Activated naive CD4-positive, alpha-beta T cell treated with anti-CD3 and anti-CD28 coated beads, Interleukin-2, amount 50 U/mL, for 72 hours (primary cell): ENCODE results near the gene ICAM2. TPM values are rescaled to one million over a fixed set of nuclear protein-coding genes. Genes with fewer than 3 reads are reported as not detected.
A peak's percentile ranks its signal among the peaks of the same experiment; 100 is the strongest.

Source experiments
- ATAC-seq, 2 donors: fragments of 150-1000 bp; cut with Tn5 transposase; 2 replicates each; pipeline ENCODE4 v1.10.0; 2021; ENCODE audit warnings: mild to moderate bottlenecking in 2 of 2, moderate library complexity in 2 of 2
- DNase-seq, 2 donors: peaks; one replicate each; pipeline ENCODE4 v3.0.0; 2021 to 2022; ENCODE audit warnings: low spot score in 2 of 2
- H3K27ac Mint-ChIP-seq, 2 donors: one replicate each; pipeline ENCODE4 v1.8.0; 2022; ENCODE audit warnings: mild to moderate bottlenecking in 2 of 2, mixed read lengths in 2 of 2
- H3K36me3 Mint-ChIP-seq, 2 donors: one replicate each; pipeline ENCODE4 v1.8.0; 2022; ENCODE audit warnings: mixed read lengths in 2 of 2
- H3K9me3 Mint-ChIP-seq, 2 donors: one replicate each; pipeline ENCODE4 v1.8.0; 2022; ENCODE audit warnings: mixed read lengths in 2 of 2
- total RNA-seq, 2 donors: library from RNA; stranded (reverse); gene quantifications; one replicate each; pipeline ENCODE4 v1.2.3, GENCODE V29; 2022

Gene ICAM2
- total RNA-seq, 2 donors from 2014 or later: 21.9 to 45.2 TPM

DNA sequence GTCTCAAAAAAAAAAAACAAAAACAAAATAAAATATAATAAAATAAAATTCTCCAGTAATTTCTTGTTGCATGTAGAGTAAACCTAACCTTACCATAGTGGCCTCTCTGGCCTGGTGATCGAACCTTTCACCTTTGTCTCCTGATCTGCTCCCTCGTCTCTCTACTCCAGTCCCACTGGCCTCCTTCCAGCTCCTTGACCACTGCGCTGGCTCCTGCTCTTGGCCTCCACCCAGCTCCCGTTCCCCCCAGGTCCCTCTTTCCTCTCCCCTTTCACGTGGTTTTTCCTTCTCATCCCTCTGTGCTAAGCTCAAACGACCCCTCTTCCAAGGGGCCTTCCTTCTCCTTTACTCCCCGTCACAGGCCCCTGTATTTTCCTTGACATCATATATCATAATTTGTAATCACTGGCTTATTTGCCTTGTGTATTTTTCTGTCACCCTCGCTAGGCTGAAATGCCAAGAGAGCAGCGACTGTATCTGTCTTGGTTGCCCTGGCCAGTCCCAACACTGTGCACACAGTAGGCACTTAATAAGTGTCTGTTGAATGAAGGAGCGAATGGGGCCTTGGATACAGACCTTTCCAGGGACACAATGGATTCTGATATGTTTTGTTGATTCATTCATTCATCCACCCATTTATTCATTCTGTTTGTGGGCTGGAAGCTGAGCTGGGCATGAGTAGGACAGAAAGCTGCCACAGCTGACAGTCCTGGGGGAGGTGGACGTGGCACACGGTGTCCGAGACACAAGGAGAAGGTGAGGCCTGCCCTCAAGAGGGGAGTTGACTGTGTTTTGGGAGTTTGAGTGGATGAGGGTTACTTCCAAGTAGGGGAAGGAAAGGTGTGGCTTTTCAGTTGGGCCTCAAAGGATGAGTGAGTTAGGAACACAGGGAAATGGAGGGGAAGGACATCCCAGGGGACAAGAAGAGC lies 41.9 kb downstream of the ICAM2 start:
- peaks cover 6 to 15% of the 10 kb centered on the region in 2 donors for H3K36me3 Mint-ChIP-seq
- H3K9me3 Mint-ChIP-seq: peaks cover 9 to 12% of the 10 kb centered on the region in 2 donors
- ATAC-seq (no peak), DNase-seq (no peak)
- H3K27ac Mint-ChIP-seq: no peak overlapping the region

DNA sequence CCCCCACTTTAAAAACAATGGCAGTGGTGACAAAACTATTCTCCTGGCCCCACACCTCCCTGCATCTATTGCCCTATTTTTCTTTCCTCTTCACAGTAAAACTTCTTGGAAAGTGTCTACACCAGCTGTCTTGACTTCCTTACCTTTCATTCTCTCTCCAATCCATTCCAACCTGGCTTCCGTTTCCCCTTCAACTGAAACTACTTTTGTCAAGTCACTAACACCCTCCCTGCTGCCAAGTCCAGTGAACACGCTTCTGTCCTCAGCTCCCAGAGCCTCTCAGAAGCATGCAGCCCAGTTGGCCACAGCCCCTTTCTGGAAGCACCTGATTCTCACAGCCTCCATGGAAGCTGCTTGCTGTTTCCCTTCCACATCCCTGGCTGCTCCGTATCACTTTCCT lies 43.7 kb downstream of the ICAM2 start:
- peaks cover 0 to under 1% of the 10 kb centered on the region in 2 donors for H3K36me3 Mint-ChIP-seq
- DNase-seq: no peak
- no peak for ATAC-seq
- H3K9me3 Mint-ChIP-seq: no peaks in the 10 kb centered on the region
- no peak overlapping the region for H3K27ac Mint-ChIP-seq

DNA sequence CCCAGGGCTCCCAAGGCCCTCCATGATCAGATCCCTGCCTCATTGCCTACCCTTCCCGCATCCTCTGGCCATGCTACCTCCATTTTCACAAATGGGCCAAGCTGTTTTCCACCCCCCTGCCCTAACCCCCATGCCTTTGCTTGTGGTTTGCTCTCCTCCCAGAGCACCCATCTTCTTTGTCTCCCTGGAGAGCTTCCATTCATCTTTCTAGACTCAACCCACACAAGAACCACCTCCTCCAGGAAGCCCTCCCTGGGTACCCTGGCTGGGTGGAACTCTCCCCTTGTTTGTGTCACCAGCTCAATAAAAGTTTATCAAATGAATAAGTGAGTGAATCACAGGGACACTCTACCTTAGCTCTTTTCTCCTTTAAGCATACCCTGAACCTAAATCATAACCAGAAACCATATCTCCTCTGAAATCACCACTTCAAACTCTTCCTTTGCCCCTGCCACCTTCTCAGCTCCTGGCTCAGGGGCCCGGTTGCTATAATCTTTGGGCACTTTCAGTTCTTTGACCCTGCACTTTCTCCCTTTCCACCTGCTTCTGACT lies 44.8 kb downstream of the ICAM2 start:
- Mint-ChIP-seq H3K9me3 (no peaks in the 10 kb centered on the region), H3K27ac (peak overlapping the region in 1 of 2 donors; percentile 16), H3K36me3 (no peaks in the 10 kb centered on the region)
- ATAC-seq: peak; percentile 58 to 63
- DNase-seq: no peak

DNA sequence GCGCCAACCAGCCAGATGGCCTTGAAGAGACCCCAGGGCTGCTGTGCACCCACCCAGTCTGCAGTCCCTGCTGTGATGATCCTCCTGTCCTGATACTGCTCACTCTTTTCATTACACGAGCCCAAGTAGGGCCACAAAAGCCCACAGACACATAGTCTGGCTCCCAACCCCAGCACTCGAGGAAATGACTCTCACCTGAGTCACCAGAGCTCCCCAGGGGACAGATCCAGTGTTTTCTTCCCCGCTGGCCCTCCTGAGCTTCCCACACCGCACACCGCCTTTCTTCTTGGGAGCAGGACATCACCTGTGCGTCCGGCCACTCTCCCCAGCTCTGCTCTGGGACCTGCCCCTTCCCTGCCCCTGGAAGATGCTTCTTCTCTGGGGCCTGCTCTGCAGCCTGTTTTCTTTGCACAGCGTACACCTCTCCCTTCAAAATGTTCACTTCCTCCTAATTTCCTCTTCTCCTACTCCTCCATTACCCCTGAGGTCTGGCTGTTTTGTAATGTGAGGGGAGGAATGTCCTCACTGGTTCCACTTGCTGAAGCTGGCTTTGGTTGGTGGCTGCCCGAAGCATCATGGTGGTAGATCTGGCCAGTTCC lies 45.7 kb downstream of the ICAM2 start:
- no peaks in the 10 kb centered on the region for H3K9me3 Mint-ChIP-seq
- DNase-seq: no peak
- peak; percentile 66 to 71 for ATAC-seq
- H3K36me3 Mint-ChIP-seq: no peaks in the 10 kb centered on the region
- peak overlapping the region in 1 of 2 donors; percentile 16 for H3K27ac Mint-ChIP-seq

DNA sequence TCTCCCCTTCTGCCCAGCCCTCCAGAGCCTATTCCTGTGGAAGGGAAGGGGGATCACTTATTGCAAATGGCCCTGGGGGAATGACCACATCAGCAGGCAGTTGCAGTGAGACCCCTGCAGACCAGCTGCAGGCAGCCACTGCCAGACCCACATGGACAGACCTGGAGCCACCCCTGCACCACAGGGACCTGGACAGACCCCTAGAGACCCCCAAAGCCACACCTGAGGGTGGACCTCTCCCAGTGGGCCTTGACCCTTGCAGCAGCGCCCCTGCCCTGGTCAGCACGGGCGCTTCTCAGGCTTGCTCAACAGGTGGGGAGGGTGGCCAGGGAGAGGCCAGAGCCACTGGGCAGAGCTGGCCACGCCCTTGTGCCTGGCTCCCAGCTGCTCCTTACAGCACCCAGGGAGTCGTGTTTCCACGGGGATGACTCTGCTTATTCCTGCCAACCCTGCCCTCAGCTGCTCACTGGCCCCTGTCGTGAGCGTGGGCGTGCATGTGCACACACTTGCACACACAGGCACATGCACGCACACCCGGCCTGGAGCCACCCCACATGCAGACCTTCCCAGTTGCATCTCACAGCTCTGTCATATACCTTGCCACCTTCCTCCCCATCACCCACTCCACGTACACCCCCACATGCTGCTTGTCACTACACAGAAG lies 46.4 kb downstream of the ICAM2 start:
- no peaks in the 10 kb centered on the region for H3K9me3 Mint-ChIP-seq
- H3K36me3 Mint-ChIP-seq: no peaks in the 10 kb centered on the region
- DNase-seq: no peak
- H3K27ac Mint-ChIP-seq: no peak overlapping the region
- no peak for ATAC-seq

DNA sequence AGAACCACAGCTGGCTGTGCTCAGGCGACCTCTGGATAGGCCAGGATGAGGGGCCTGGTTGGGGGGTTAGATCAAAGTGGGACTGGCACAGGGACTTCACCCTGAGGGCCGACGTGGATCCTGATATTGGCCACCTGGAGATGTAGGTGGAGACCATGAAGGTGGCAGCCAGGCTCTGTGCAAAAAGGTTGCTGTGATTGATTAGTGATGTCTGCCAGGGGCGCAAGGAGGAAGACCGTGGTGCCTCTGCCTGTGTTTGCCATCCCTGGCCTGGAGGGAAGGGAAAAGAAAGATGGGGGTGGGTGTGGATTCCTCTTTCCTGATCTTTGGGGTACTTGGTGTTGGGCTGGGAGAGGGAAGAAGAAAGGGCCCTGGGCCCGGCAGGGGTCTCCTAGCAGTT lies 47.2 kb downstream of the ICAM2 start:
- Mint-ChIP-seq H3K27ac (no peak overlapping the region), H3K9me3 (no peaks in the 10 kb centered on the region), H3K36me3 (no peaks in the 10 kb centered on the region)
- DNase-seq (no peak), ATAC-seq (no peak)

DNA sequence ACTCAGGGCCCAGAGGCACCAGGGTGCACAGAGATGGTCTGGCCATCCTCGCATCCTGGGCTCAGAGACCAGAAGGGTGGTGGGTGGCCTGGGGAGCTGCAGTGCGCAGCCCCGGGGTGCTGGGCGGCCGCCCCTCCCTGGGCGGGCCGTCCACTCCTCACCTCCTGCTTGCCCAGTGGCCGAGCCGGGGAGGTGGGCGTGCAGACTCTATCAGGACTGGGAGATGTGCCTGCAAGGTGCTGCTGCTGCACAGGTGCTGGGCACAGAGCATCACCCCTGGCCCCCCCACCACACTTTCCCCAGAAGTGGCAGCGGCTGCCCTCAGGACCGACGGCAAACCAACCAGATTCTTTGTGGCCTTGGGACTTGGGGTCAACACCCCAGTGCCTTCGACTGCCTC lies 47.6 kb downstream of the ICAM2 start, which contains the start of gene SCN4A:
TSS of gene SCN4A (minus strand) at position 123 of the 400 bp plus-strand sequence. CDS start at position 46, 77 bp downstream.
- DNase-seq (no peak), ATAC-seq (no peak)
- H3K36me3 Mint-ChIP-seq: no peaks in the 10 kb centered on the region
- no peaks in the 10 kb centered on the region for H3K9me3 Mint-ChIP-seq
- no peak within 1 kb of the TSS for H3K27ac Mint-ChIP-seq

DNA sequence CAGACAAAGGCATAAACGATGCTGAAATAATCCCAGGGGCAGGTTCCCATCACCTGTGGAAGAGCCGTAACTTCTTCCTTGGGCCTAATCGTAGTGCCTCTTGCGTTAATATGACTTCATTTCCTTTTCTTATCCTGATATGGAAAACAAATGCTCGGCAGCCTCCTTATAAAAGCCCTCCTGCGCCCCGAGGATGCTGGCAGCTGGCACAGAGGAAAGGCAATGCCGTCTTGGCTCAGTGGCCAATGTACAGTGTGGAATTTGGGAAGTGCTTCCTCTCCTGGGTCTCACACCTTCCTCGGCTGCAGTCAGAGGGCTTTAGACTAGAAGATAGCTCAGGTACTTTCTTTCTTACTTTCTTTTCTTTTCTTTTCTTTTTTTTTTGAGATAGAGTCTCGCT lies 51.2 kb downstream of the ICAM2 start:
- DNase-seq: no peak
- ATAC-seq: no peak
- peak overlapping the region in 1 of 2 donors; percentile 31 for H3K27ac Mint-ChIP-seq
- no peaks in the 10 kb centered on the region for H3K36me3 Mint-ChIP-seq
- no peaks in the 10 kb centered on the region for H3K9me3 Mint-ChIP-seq

DNA sequence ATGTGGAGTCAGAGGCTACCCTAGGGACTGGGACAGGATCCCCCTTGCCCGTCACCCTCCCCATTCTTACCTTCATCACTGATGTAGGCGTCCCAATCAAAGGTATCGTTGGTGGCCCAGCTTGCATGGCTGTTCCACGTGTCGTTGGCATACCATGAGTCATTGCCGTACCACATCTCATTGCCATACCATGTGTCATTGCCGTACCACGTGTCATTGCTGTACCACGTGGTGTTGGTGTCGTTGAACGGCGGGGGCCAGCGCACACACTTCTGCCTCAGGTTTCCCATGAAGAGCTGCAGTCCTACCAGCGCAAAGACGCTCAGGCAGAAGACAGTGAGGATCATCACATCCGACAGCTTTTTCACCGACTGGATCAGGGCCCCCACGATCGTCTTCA lies 52.5 kb downstream of the ICAM2 start:
- Mint-ChIP-seq H3K36me3 (no peaks in the 10 kb centered on the region), H3K9me3 (no peaks in the 10 kb centered on the region), H3K27ac (peak overlapping the region in 1 of 2 donors; percentile 53)
- ATAC-seq (peak; percentile 57 to 70), DNase-seq (no peak)

DNA sequence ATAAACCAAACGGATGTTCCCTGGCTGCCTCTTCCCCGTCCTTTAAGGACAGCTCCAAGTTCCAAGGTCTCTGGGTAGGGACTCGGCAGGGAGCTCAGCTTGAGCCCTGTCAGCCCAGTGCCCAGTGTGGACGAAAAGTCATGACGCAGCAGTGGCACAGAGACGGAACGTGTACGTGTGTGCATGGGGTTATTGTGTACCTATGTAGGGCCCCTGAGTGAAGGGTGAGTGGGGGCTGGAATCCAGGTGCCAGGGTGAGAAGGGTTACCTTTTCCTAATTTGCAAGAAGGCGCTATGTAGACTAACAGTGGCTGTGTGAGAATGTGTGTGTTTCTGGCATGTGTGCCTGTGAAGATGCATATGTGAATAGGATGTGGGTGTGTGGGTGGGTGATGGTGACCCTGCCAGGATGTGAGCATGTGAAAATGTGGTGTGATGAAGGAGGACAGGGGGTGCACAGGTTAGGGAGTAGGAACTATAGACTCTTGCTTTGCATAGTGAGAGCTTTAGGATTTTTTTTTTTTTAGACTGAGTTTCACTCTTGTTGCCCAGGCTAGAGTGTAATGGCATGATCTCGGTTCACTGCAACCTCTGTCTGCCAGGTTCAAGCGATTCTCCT lies 53.7 kb downstream of the ICAM2 start:
- DNase-seq (no peak), ATAC-seq (peak; percentile 79 to 89)
- Mint-ChIP-seq H3K9me3 (no peaks in the 10 kb centered on the region), H3K27ac (no peak overlapping the region), H3K36me3 (no peaks in the 10 kb centered on the region)

DNA sequence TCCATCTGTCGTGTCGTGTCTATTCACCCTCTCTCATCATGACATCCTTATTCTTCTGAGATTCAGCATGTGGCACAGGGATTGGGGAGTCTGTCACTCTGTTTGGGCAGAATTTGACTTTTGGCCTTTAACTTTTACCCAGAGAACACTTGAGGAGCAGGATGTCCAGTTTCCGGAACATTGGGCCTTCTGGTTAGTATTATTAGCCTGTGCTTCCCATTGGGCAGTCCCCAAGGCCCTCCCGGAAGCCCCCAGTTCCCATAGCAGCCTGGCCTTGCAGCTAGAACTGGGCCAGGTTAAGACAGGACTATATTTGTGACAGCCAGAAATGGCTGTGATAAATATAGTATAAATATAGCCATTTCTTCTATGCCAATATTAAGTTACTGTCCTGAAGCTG lies 57.3 kb downstream of the ICAM2 start:
- no peak for DNase-seq

DNA sequence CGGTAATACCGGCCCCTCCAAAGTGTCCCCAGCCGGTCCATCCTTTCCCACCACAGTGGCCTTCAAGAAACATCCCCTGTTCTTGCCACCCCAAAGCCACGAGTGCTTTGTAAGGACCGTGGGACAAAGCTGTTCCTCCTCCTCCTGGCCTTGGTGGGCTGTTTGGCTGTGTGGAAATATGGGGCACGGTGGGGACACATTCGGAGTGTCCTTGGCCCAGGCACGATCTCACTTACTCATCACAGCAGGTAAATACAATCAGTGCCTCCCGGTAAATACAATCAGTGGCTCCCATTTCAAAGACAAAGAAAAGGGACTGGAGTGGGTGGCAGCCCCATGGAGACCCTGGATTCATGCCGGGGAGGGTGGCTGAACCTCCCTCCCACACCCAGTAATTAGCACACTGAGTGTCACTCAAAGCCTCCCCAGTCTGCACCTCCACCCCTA lies 58.1 kb downstream of the ICAM2 start:
- no peak for DNase-seq
- peak overlapping the region in 1 of 2 donors; percentile 2 for H3K27ac Mint-ChIP-seq
- ATAC-seq: no peak
- H3K9me3 Mint-ChIP-seq: no peaks in the 10 kb centered on the region
- H3K36me3 Mint-ChIP-seq: no peaks in the 10 kb centered on the region

More for the DNA sequence above, 57.3 kb downstream of the ICAM2 start:
- ATAC-seq: no peak
- H3K9me3 Mint-ChIP-seq: no peaks in the 10 kb centered on the region
- H3K36me3 Mint-ChIP-seq: no peaks in the 10 kb centered on the region
- H3K27ac Mint-ChIP-seq: peak overlapping the region in 1 of 2 donors; percentile 2

DNA sequence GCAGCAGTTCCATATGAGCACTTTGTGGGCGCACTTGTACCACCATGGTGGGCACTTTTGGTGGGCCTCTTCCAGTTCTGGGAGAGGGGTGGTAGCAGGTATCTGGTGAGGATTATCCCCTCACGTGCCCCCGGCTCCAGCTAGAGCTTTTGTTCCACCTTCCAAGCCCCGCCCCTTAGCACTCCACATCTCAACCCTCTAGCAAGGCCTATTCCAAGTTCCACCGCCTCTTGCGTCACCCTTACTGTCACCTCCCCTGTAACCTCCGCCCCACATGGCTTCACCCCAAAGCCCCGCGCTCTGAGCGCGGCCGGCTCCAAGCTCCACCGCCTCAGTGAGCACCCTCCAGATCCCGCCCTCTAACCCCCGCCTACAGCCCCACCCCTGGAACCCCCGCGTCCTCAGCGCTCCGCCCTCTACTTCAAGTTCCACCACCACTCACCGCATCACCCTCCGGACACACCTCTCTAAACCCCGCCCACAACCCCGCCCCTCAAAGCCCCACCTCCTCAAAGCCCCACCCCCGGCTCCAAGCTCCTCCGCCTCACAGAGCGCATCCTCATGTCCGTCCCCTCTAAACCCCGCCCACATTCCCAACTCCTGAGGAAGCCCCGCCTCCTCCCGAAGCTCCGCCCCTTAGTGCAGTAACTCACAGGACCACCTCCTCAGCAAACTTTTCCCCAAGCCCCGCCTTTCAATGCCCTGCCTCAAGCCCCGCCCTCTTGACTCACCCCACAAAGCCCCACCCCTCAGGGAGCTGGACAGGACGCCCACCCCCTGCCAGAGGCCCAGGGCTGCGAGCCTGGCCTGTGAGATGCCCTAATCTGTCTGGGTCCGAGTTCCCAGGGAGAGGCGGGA lies 58.8 kb downstream of the ICAM2 start:
- peak; percentile 43 to 71 for ATAC-seq
- DNase-seq: no peak
- no peak overlapping the region for H3K27ac Mint-ChIP-seq

DNA sequence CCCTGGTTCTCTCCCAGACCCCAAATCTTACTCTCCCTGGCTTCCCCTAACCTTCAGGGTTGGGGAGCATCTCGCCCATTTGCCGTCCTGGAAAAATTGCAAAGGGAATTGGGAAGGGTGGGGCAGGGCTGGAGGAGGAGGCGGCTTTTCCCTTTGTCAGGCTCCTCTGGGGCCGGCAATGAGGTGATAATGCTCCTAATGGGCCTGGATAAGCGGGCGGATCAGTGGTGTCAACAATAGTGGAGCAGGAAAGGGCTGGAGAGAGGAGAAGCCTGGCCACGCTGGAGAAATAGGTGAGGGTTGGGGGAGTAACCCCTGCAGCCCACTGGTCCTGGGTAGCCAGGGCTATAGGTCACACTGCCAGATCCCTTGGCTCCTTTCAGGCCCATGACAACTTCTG lies 60.0 kb downstream of the ICAM2 start:
- no peak for ATAC-seq
- no peak overlapping the region for H3K27ac Mint-ChIP-seq
- DNase-seq: no peak
- no peaks in the 10 kb centered on the region for H3K9me3 Mint-ChIP-seq
- no peaks in the 10 kb centered on the region for H3K36me3 Mint-ChIP-seq

More for the DNA sequence above, 58.8 kb downstream of the ICAM2 start:
- Mint-ChIP-seq H3K36me3 (no peaks in the 10 kb centered on the region), H3K9me3 (no peaks in the 10 kb centered on the region)

DNA sequence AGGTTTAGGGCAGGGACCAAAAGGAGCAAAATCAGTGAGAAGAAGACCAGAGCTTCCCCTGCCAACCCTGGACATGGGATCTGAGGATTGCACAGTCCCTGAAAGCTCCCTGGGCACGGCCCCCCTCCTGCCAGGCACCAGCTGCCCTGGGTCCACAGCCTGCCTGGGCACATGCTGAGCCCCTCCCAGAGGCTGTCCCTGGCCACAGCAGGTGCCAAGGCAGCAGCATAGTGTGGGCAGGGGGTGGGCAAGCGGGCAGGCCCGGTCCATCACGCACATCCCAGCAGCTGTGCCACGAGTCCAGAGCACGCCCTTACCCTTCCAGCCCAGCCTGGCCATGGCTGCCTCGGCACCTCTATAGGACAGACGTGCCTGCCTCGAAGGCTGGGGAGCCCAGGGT lies 60.4 kb downstream of the ICAM2 start:
- Mint-ChIP-seq H3K9me3 (no peaks in the 10 kb centered on the region), H3K36me3 (no peaks in the 10 kb centered on the region), H3K27ac (no peak overlapping the region)
- DNase-seq: no peak
- no peak for ATAC-seq
